HG03159 (cell line): ENCODE data around the gene WDR26.

Experiments used
- ATAC-seq: cut with Tn5 transposase; IDR thresholded peaks from one replicate; pipeline ENCODE4 v1.9.1; 2021; ENCODE audit warnings: mild to moderate bottlenecking, moderate library complexity; ENCODE audit not compliant: unreplicated experiment

Gene WDR26

DNA sequence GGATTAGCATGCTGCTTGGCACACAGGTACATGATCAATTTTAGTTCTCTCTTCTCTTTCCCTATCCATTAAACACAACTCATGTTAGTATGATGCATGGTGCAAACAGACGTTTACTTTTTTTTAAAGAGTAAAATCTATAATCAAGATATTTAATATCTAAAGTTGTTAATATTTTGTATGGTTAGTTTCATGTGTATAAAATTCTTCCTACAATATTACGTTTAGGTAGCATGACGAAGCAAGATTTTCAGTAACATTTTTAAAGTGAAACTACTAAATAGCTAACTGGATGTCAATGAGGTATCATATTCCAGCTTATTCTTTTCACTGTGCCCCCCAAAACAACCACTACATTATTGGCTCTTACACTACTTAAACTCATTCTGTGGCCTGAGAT is 41.3 kb downstream of the WDR26 start:
- no peak for ATAC-seq

DNA sequence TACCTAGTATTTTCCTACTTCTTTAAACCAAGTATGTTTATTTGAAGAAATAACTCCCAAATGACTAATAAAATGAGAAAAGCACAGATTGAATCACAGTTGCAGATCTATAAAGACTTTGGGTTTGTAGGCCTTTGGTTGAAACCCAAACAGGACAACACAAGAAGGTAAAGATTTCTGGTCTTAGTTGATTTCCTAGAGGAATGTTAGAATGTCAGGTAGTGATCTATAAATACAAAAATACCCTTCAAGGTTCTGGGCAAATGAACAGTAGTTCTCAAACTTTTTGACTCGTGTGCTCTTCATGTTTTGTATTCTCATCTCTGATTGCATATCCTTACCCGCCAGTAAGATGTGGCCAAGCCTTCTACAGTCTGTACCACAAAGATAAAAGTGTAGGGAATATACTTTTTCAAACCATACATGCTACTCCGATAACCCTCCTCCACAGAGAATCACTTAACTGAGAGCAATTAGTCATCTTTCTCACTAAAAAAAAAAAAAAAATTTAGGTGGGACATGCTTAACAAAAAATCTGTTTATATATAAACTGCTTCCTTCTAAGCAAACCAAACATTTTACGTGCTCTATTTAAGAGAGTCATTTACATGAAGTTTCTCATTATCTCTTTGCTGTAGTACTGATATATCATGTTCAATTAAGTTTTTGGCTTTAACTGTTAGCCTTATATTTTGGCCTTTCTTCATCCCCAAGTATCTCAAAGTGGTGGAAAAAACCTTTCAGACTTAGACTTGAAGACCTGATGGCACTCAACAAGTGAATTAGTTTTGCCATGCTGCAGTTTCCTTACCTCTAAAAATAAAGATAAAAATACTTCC is 42.0 kb downstream of the WDR26 start:
- no peak for ATAC-seq

DNA sequence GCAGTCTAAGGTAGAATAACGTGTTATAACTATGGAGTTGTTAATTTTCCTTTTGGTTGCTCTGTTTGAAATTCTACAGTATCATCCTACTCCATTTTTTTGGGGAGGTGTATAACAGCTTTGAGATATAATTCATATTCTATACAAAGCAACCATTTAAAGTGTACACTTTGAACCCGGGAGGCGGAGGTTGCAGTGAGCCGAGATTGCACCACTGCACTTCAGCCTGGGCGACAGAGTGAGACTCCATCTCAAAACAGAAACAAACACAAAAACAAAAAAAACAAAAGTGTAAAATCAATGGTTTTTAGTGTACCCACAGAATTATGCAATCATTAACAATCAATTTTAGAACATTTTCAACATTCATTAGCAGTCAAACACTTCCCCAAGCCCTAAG is 44.1 kb downstream of the WDR26 start:
- ATAC-seq = no peak

DNA sequence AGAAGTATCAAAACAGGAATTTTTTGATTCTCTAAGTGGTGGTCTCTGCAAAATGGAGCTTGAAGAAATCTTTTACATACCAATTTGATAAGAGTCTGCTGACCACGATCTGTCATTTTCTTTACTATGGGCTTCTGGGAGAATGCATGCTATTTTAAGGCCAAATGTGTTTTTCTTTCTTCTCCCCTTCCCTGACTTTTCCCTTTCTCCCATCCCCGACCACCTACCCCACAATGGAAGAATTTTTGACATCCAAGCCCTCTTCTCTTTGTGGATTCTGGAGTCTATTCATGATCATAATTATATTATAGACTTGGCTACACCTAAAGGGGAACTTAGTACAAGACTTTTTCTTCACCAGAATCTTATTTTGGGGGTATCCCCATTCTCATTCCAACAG is 46.7 kb downstream of the WDR26 start:
- ATAC-seq = no peak

DNA sequence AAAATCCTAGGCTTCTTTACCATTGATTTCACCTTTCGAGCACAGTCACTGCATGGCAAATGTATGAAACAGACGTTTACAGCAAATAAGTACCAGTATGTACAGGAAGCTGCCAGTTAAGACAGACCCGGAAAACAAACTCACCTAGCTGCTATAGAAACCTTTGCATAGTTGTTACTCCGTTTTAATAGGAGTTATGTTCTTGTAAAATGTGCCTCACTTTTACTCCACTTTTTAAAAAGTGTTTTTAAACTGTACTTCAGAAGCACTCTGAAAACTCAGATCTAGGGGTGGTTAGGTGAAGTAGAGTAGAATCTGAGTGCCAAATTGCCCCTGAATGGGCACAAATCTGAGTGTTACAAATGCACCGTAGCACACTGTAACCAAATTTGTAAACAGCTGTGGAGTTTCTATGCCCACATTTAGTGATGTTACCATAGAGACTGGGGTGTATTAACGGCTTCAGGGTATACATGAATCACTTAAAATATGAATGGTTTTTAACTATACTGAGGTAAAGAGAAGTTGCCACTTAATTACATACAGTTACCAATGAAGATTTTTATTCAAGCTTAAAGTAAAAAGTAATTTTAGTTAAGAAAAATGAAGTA is 47.2 kb downstream of the WDR26 start:
- ATAC-seq = no peak

DNA sequence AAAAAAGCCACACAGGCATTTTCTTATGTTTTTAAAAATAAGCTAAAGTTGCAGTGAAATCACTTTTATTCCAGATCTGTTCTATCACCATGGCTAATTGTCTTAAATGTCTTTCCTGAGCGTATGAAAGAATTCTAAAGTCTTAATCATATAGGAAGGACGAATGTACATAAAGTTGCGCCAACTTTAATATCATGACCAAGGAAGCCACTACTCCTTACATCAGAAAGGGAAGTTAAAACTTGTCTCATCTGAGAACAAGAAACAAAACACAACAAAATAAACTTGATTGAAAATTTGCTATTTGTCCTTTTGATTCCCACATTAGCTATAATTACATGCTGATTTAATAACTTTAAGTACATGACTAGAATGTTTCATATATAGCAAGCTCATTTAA is 51.4 kb downstream of the WDR26 start:
- ATAC-seq = no peak

DNA sequence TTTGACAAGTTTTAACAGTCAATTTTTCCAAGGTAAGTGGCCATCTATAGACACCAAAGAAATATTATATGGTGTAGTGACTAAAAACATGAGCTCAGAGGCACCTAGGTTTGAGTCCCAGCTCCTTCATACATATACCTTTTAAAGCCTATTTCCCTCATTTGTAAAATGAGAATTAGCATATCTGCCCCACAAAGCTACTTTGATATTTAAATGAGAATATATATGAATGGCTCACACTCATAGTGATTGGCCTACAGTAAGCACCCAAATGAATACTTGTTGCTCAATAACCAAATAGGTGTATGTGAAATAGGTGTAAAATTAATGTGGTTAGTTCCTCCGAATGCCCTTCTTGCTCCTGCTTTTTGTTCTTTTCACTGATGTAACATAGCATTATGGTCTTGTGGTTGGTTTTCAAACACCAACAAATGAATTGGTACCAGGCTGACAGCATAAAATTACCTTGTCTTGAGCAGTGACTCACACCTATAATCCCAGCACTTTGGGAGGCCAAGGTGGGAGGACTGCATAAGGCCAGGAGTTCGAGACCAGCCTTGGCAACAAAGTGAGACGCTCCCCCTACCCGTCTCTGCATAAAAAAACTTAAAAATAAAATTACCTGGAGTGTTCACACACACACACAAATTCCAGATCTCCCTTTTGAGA is 52.6 kb downstream of the WDR26 start:
- ATAC-seq = no peak

DNA sequence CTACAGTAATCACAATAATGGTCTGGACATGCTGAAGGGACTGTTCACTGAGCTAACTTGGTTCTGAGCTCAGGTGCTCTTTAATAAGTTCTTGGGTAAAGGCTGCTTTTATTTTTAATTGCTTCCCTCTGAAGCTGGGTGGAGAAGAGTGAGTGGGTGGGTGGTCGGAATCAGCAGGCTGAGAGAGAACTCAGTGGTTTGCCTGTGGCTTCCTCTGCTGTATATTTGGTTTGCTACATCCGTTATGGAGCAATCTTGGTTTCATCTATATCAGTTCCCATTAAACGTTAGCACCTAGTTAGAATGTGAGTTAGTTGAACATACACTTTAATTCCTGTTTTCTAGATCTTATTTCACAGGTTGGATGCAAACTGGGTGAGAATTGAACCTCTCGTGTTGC is 54.6 kb downstream of the WDR26 start:
- ATAC-seq = peak; percentile 57

DNA sequence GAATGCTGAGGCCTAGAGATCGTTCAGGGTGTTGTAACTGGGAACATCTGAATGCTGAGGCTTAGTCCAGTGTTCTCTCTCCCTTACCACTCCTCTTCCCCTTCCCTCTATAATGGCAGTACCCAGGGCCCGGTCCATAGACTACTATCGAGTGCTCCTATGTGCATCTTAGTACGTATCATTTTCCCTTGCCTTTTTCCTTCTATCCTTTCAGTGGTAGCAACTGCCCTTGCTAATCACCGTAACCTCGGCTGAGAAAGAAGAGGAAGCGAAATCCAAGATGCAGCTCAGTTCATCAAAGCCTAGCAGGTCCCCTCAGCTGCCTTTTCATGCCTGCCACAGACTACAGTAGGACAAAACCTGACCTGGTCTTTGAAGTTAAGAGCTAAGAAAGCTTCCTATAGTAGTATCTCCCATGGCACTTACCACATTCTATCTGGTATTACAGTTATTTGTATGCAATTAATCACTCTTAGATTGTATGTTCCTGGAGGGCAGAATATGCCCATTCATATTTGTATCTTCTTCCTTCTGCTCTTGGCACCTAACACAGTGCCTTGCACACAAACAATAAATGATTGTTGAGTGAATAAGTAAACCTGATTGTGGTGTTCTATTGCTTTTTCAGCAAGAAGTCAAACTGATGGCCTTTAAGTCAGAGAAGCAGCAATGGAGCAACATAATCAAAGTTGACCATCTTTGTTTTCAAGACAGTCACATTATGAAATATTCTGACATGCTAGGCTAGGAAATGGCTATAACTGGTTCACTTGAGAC is 55.6 kb downstream of the WDR26 start:
- ATAC-seq = no peak

DNA sequence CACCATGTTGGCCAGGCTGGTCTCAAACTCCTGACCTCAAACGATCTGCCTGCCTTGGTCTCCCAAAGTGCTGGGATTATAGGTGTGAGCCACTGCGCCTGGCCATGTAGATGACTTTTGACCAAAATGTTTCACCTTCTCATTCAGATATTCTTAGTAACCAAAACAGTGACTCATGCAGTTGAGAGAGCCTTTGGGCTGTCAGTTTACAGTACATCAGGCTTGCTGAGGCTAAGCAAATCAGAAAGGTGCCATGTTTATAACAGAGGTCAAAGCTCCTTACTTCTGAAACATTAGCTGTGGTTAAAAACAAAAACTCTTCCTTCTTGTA is 57.0 kb downstream of the WDR26 start:
- ATAC-seq = peak; percentile 62

DNA sequence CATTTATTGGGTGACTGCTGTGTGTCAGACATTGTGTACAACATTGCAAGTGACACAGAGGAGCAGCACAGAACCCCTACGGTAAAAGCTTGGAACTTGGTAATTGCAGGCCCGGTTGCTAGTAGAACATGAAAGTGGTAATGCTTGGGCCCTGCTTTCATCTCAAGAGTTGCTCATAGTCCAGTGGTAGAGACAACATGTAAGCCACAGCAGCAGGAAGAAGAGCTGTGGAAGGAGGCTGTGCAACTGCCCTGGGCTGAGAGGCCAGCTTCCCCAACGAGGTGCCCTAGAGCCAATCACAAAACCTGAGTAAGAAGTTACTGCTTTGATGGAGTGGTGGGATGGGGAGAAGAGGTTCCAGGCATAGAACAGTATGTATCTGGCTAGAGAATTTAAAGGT is 59.5 kb downstream of the WDR26 start:
- ATAC-seq = no peak

DNA sequence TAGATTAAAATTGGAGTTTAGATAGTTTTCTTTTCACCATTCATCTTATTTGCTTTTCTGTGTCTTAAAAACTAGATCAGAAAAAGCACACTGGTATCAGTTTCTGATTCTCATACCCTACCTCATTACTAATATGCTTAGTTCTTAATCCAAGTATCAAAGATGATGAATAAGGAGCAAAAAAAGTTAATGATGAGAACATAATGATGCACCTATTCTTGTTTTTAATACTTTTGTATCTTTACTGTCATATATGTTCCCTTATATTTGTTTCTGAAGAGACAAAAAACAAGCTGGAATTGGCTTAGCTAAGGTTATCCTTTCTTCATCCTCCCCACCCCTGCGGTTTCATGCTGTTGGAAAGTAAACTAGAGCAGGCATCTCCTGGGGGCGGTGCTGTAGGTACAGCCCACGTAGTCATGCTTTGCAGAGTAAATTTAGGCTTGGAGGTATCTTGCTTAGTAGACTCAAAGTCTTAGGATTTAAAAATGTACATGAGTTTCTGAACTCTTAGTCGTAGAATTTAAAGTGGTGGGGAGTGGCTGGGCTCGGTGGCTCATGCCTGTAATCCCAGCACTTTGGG is 61.5 kb downstream of the WDR26 start:
- ATAC-seq = no peak

DNA sequence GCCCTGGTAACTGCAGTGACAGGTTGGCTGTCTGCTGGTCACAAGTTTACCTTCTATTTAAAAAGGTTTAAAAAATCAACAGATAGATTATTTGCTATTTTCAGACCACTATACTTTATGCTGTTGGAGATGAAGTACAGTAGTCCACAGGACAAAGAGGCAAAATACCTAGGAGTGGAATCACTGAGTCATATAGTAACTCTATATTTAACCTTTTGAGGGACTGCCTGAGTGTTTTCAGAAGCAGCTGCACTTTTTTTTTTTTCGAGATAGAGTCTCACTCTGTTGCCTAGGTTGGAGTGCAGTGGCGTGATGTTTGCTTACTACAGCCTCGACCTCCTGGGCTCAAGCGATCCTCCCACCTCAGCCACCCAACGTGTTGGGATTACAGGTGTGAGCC is 66.2 kb downstream of the WDR26 start:
- peak; percentile 71 for ATAC-seq

DNA sequence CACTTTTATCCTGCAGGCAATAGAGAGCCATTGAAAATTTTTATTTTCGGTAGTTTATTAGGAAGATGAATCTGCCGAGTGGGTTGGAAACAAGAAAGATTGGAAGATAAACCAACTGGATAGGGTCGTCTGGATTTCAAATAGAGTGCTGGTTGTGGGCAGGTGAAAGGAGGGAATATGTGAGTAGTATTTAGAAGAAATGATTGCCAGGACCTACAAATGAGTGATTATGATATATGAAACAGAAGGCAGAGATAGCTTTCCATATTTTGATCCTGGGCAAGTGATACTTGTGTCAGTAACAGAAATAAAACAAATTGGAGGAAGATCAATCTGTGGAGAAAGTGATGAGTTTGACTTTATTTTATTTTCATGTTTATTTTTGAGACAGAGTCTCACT is 75.4 kb downstream of the WDR26 start:
- no peak for ATAC-seq

DNA sequence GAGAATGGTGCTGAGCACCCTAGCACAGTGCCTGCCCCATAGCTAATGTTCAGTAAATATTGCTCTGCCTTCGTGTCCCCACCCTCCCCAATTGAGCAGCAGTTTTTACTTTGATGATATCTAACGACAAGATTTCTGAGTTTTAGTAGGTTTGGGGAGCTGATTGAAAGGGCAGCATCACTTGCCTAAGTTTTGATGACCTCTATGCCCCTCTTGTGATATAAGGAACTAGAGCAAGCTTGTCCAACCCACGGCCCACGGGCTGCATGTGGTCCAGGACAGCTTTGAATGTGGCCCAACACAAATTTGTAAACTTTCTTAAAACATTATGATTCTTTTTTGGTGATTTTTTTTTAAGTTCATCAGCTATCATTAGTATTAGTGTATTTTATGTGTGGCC is 76.4 kb downstream of the WDR26 start:
- no peak for ATAC-seq

DNA sequence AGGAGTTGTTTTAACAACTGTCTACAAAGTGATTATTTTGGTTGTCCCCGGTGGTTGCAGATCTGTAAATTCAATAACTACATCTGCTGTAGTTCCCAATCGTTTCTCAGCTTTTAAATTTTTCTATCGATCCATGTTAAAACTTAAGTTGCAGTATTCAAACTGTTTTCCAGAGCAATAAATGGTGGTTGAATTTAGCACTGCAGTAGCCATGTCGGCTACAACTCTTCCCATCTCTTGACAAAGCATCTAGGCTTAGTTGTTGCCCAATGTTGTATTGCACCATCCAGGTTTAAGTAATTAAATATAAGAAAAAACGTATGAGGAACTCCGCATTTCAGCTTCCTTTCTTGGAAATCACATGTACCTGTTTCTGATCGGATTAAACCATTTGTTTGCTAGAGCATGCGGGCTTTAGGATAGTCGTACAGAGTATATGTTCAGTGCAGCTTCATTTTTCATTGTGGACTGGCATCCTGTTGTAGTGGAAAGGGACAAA is 76.9 kb downstream of the WDR26 start:
- no peak for ATAC-seq

DNA sequence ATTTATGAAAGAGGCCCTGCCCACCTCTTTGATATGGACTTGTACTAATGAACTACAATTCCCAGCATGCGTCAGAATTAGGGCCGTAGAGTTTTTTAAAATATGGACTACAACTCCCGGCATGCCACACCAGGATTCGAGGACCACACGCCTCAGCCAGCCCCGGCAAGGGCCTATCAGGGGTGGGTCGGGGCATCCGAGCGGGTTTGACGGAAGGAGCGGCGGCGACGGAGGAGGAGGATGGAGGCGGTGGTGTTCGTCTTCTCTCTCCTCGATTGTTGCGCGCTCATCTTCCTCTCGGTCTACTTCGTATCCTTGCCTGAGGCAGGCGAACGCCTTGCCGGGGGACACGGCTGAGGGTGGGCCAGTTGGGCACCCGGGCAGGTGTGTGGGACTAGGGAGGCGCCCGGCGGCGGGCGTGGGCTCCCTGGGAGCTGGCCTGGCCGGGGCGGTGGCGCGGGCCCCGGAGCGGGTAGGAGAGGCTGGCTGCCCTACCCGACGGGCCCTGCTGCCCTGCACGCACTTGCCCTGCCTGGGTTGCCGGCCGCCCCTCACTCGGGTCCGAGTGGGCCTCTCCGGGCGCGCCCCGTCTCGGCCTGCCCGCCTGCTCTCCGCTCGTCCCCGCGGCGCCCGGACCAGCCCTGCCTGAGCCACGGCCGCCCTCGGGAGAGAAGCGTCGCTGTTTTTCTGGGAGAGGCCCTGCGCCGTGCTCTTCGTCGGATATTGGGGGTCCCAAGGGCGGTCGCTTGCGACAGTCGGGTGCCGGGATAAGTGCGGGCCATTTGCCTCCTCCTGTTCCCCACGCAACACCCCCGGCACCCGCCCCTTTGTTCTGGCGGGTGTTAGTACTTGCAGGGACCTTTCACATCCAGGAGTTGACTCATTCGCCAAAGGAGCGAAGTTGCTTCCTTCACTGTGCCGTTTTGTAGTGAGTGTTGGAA is 77.6 kb downstream of the WDR26 start, which contains the start of gene CNIH4:
Gene CNIH4 (plus strand): TSS at position 195 of the 941 bp plus-strand sequence. CDS start 46 bp downstream, at position 241.
- peak; percentile 99 for ATAC-seq

DNA sequence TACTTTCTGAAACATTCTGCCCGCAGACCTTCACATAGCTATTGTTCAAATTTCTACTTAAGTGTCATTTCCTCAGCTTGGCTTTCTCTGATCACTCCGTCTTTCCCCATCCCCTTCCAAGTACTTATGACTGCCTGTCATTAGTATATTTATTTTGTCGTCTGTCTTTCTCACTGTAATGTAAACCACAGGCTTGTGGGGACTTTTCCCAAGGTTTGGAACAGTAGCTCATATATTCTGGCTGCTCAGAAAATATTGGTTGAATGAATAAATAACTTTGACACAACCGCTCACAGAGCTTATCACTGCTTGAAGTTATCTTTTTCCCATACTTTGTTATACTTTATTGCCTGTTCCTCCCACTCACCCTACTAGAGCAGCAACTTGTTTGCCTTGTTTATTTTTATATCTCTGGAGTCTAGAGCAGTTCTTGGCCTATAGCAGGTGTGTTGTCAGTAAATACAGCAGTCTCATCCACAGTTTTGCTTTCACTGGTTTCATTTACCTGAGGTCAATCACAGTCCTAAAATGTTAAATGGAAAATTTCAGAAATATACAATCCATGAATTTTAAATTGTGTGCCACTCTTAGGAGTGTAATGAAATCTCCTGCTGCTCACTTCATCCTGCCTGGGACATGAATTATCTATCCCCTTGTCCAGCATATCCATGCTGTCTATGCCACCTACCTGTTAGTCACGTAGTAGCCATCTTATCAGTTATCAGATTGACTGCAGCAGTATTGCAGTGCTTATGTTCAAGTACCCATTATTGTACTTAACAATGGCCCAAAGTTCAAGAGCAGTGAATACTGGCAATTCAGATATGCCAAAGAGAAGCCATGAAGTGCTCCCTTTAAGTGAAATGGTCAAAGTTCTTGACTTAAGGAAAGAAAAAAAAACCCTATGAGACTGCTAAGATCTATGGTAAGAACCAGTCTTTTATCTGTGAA is 80.3 kb downstream of the WDR26 start:
- ATAC-seq = no peak
